ENCODE measurements around the gene CDCA4.

CDCA4 gene

DNA sequence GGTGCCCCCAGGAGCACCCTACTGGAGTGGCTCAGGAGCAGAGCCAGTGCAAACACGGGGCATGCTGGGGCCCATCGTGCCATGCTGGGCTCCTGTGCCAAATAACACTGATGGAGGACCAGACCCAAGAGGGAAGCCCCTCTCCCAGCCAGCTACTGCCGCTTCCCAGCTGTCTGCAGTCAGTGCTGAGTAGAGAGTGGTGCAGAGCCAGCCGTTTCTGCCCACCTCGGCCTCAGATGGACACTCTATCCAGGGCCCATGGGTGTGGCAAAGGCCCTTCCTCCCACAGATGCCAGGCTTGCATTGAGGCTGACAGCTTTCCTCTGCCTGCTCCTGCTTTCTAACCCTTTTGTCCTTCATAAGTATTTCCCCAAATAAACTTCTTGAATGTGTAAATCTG lies 22.1 kb downstream of the CDCA4 start:
- H3K4me2 ChIP-seq (ENCODE audit: low read length, poor library complexity, severe bottlenecking): no peak overlapping the region
- H3K79me1 ChIP-seq (replicated peaks; ENCODE audit: low read length, poor library complexity, severe bottlenecking): peaks cover 14% of the 10 kb centered on the region
- peaks cover under 1% of the 10 kb centered on the region for H3K4me1 ChIP-seq (ENCODE audit: control insufficient read depth, insufficient read depth, low read depth, low read length)
- H4K91ac ChIP-seq (ENCODE audit: low read length): no peak overlapping the region
- H3K27ac ChIP-seq (ENCODE audit: low read length, poor library complexity, severe bottlenecking): no peak overlapping the region
- DNase-seq: no peak
- H2AFZ ChIP-seq (ENCODE audit: low read depth, low read length): no peak overlapping the region
- no peak overlapping the region for H3K23ac ChIP-seq (ENCODE audit: low read length in 2 of 2)
- H3K9me3 ChIP-seq (ENCODE audit: control insufficient read depth, low read length): peaks cover 6% of the 10 kb centered on the region
- no peak overlapping the region for H3K18ac ChIP-seq (ENCODE audit: low read depth in 1 of 2, low read length in 2 of 2)
- H2BK5ac ChIP-seq (ENCODE audit: low read depth, low read length, poor library complexity, severe bottlenecking): no peak overlapping the region
- no peak overlapping the region for H2AK5ac ChIP-seq (ENCODE audit: low read length, severe bottlenecking)
- H3K4me3 ChIP-seq (ENCODE audit: insufficient read depth in 1 of 2, low read depth in 1 of 2, low read length in 2 of 2): no peak overlapping the region
- no peak overlapping the region for H2BK12ac ChIP-seq (ENCODE audit: low read length in 2 of 2)
- no peaks in the 10 kb centered on the region for H3K27me3 ChIP-seq (ENCODE audit: control insufficient read depth in 1 of 2, insufficient read depth in 1 of 2, low read length in 2 of 2)
- no peak overlapping the region for H4K8ac ChIP-seq (ENCODE audit: low read length)
- H3K14ac ChIP-seq (ENCODE audit: low read length in 2 of 2): no peak overlapping the region
- no peak overlapping the region for H2BK120ac ChIP-seq (ENCODE audit: low read depth, low read length)
- H3K9ac ChIP-seq (ENCODE audit: low read length): no peak overlapping the region
- 98% methylated on average over 5 of the region's 5 CpGs for WGBS
- peaks cover 36 to 42% of the 10 kb centered on the region in 2 experiments for H3K36me3 ChIP-seq (ENCODE audit: control insufficient read depth in 1 of 2, insufficient read depth in 2 of 2, low read depth in 1 of 2, low read length in 2 of 2)
- no peak overlapping the region for H3K4ac ChIP-seq (ENCODE audit: low read depth in 1 of 2, low read length in 2 of 2)
- no peak overlapping the region for H2BK15ac ChIP-seq (ENCODE audit: low read depth, poor library complexity, severe bottlenecking)

DNA sequence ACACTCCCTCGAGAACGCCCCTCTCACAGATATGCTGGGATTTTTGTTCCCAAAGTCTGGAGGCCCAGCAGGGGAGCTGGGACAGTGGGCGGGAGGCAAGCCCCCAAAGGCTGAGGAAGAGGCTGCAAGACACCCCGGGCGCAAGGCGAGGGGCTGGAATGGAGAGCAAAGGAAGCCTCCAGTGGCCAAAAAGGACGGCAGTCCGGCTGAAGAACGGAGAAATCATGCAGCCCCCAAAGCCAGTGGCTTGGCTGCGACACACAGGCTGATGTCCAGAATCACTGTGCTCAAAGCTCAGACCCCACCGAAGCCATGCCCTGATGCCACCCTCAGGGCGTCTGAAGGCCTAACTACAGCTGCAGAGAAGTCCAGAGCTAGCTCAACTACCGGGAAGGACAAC lies 24.4 kb downstream of the CDCA4 start:
- no peak for DNase-seq
- no peak overlapping the region for H3K18ac ChIP-seq (ENCODE audit: low read depth in 1 of 2, low read length in 2 of 2)
- no peak overlapping the region for H2BK120ac ChIP-seq (ENCODE audit: low read depth, low read length)
- no peak overlapping the region for H3K27ac ChIP-seq (ENCODE audit: low read length, poor library complexity, severe bottlenecking)
- H3K23ac ChIP-seq (ENCODE audit: low read length in 2 of 2): no peak overlapping the region
- H3K4me1 ChIP-seq (ENCODE audit: control insufficient read depth, insufficient read depth, low read depth, low read length): peaks cover 8% of the 10 kb centered on the region
- no peak overlapping the region for H3K4me3 ChIP-seq (ENCODE audit: insufficient read depth in 1 of 2, low read depth in 1 of 2, low read length in 2 of 2)
- H3K4ac ChIP-seq (ENCODE audit: low read depth in 1 of 2, low read length in 2 of 2): no peak overlapping the region
- no peak overlapping the region for H4K91ac ChIP-seq (ENCODE audit: low read length)
- no peak overlapping the region for H2AK5ac ChIP-seq (ENCODE audit: low read length, severe bottlenecking)
- H3K36me3 ChIP-seq (ENCODE audit: control insufficient read depth in 1 of 2, insufficient read depth in 2 of 2, low read depth in 1 of 2, low read length in 2 of 2): peaks cover 59 to 66% of the 10 kb centered on the region in 2 experiments
- no peak overlapping the region for H2AFZ ChIP-seq (ENCODE audit: low read depth, low read length)
- no peak overlapping the region for H3K9ac ChIP-seq (ENCODE audit: low read length)
- peaks cover 6% of the 10 kb centered on the region for H3K9me3 ChIP-seq (ENCODE audit: control insufficient read depth, low read length)
- H3K4me2 ChIP-seq (ENCODE audit: low read length, poor library complexity, severe bottlenecking): no peak overlapping the region
- no peak overlapping the region for H3K14ac ChIP-seq (ENCODE audit: low read length in 2 of 2)
- H4K8ac ChIP-seq (ENCODE audit: low read length): no peak overlapping the region
- 95% methylated on average over 13 of the region's 13 CpGs for WGBS
- H3K79me1 ChIP-seq (replicated peaks; ENCODE audit: low read length, poor library complexity, severe bottlenecking): peaks cover 10% of the 10 kb centered on the region
- no peak overlapping the region for H2BK5ac ChIP-seq (ENCODE audit: low read depth, low read length, poor library complexity, severe bottlenecking)
- H2BK12ac ChIP-seq (ENCODE audit: low read length in 2 of 2): no peak overlapping the region
- no peaks in the 10 kb centered on the region for H3K27me3 ChIP-seq (ENCODE audit: control insufficient read depth in 1 of 2, insufficient read depth in 1 of 2, low read length in 2 of 2)
- H2BK15ac ChIP-seq (ENCODE audit: low read depth, poor library complexity, severe bottlenecking): no peak overlapping the region

DNA sequence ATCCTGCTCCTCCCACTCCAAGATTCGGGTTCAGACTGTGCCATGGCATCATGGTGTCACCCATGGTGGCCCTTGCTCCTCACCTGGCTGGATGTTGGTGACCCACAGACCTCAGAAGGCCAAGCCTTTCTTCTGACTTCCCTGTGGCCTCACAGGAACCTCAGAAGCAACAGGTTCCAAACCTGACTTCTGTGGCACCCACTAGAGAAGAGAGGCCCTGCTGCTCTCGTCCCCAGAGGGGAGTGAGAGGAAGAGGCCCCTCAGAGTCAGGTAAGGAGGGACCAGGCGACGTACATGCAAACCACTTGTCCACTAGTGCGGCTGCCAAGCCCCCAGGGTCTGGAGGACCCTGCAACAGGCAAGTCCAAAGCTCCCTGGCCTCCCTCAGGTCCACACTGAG lies 24.9 kb downstream of the CDCA4 start:
- no peak overlapping the region for H2BK120ac ChIP-seq (ENCODE audit: low read depth, low read length)
- H3K14ac ChIP-seq (ENCODE audit: low read length in 2 of 2): no peak overlapping the region
- 85% methylated on average over 5 of the region's 5 CpGs for WGBS
- no peak overlapping the region for H2BK5ac ChIP-seq (ENCODE audit: low read depth, low read length, poor library complexity, severe bottlenecking)
- H3K4me3 ChIP-seq (ENCODE audit: insufficient read depth in 1 of 2, low read depth in 1 of 2, low read length in 2 of 2): no peak overlapping the region
- H4K8ac ChIP-seq (ENCODE audit: low read length): no peak overlapping the region
- no peak overlapping the region for H3K18ac ChIP-seq (ENCODE audit: low read depth in 1 of 2, low read length in 2 of 2)
- no peak overlapping the region for H3K23ac ChIP-seq (ENCODE audit: low read length in 2 of 2)
- H3K9ac ChIP-seq (ENCODE audit: low read length): no peak overlapping the region
- no peak overlapping the region for H2AK5ac ChIP-seq (ENCODE audit: low read length, severe bottlenecking)
- no peaks in the 10 kb centered on the region for H3K27me3 ChIP-seq (ENCODE audit: control insufficient read depth in 1 of 2, insufficient read depth in 1 of 2, low read length in 2 of 2)
- DNase-seq: no peak
- H3K4me1 ChIP-seq (ENCODE audit: control insufficient read depth, insufficient read depth, low read depth, low read length): peaks cover 8% of the 10 kb centered on the region
- no peak overlapping the region for H4K91ac ChIP-seq (ENCODE audit: low read length)
- peaks cover 6% of the 10 kb centered on the region for H3K9me3 ChIP-seq (ENCODE audit: control insufficient read depth, low read length)
- no peak overlapping the region for H3K4ac ChIP-seq (ENCODE audit: low read depth in 1 of 2, low read length in 2 of 2)
- H3K79me1 ChIP-seq (replicated peaks; ENCODE audit: low read length, poor library complexity, severe bottlenecking): peaks cover 10% of the 10 kb centered on the region
- H3K36me3 ChIP-seq (ENCODE audit: control insufficient read depth in 1 of 2, insufficient read depth in 2 of 2, low read depth in 1 of 2, low read length in 2 of 2): peaks cover 63 to 68% of the 10 kb centered on the region in 2 experiments
- no peak overlapping the region for H3K4me2 ChIP-seq (ENCODE audit: low read length, poor library complexity, severe bottlenecking)
- H3K27ac ChIP-seq (ENCODE audit: low read length, poor library complexity, severe bottlenecking): no peak overlapping the region
- H2BK15ac ChIP-seq (ENCODE audit: low read depth, poor library complexity, severe bottlenecking): no peak overlapping the region
- H2AFZ ChIP-seq (ENCODE audit: low read depth, low read length): no peak overlapping the region
- no peak overlapping the region for H2BK12ac ChIP-seq (ENCODE audit: low read length in 2 of 2)

DNA sequence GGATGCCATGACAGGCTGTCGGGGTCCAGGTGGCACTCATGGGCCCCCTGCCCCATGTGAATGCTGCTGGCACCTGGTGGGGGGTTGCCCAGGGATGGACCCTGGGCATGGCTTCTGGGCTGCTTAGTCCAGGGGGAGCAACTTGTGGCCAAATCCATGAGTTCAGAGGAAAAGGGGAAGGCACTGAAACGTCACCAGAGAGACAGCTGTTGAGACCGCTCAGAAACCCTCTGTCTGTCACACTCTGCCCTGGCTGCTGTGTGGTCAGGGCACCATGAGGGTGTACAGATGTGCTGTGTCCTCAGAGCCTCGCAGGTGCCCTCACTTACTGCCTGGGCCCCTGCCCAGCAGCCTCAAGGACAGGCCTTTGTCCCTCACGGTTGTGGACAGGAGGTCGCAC lies 25.9 kb downstream of the CDCA4 start:
- Histone ChIP-seq H2BK12ac (ENCODE audit: low read length in 2 of 2) (no peak overlapping the region), H3K9ac (ENCODE audit: low read length) (no peak overlapping the region), H2BK120ac (ENCODE audit: low read depth, low read length) (no peak overlapping the region), H2BK15ac (ENCODE audit: low read depth, poor library complexity, severe bottlenecking) (no peak overlapping the region), H3K18ac (ENCODE audit: low read depth in 1 of 2, low read length in 2 of 2) (no peak overlapping the region), H4K8ac (ENCODE audit: low read length) (no peak overlapping the region), H3K4me2 (ENCODE audit: low read length, poor library complexity, severe bottlenecking) (no peak overlapping the region), H3K27me3 (ENCODE audit: control insufficient read depth in 1 of 2, insufficient read depth in 1 of 2, low read length in 2 of 2) (no peaks in the 10 kb centered on the region), H3K4ac (ENCODE audit: low read depth in 1 of 2, low read length in 2 of 2) (no peak overlapping the region), H3K4me1 (ENCODE audit: control insufficient read depth, insufficient read depth, low read depth, low read length) (peaks cover 8% of the 10 kb centered on the region), H3K27ac (ENCODE audit: low read length, poor library complexity, severe bottlenecking) (no peak overlapping the region), H2AK5ac (ENCODE audit: low read length, severe bottlenecking) (no peak overlapping the region), H2AFZ (ENCODE audit: low read depth, low read length) (no peak overlapping the region), H2BK5ac (ENCODE audit: low read depth, low read length, poor library complexity, severe bottlenecking) (no peak overlapping the region), H3K4me3 (ENCODE audit: insufficient read depth in 1 of 2, low read depth in 1 of 2, low read length in 2 of 2) (no peak overlapping the region), H3K79me1 (replicated peaks; ENCODE audit: low read length, poor library complexity, severe bottlenecking) (peaks cover 10% of the 10 kb centered on the region), H3K36me3 (ENCODE audit: control insufficient read depth in 1 of 2, insufficient read depth in 2 of 2, low read depth in 1 of 2, low read length in 2 of 2) (peaks cover 65 to 76% of the 10 kb centered on the region in 2 experiments), H4K91ac (ENCODE audit: low read length) (no peak overlapping the region), H3K23ac (ENCODE audit: low read length in 2 of 2) (no peak overlapping the region), H3K9me3 (ENCODE audit: control insufficient read depth, low read length) (peaks cover 6% of the 10 kb centered on the region), H3K14ac (ENCODE audit: low read length in 2 of 2) (no peak overlapping the region)
- 91% methylated on average over 6 of the region's 6 CpGs for WGBS
- DNase-seq: no peak

Measured in mesenchymal stem cell (in vitro differentiated cells and primary cell).